Measurements from ENCODE around the gene OLFM3.

Gene OLFM3

DNA sequence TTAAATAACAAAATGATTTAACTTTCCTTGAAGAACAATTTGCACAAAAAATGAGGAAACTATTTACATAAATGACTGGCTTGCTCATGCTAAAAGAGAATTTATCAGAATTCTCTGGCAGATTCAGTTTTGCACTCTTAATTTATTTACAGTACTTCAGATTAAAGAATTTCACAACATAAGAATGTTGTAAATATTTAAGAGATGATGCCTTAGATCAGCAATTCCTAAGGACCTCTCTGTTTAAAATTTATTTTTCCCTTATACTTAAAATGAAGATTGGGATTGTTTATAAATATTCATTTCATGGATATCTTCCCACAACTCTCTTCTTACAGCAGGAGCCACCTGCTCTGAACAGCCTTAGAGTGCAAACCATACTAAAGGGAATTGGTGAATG, 120.8 kb downstream of the OLFM3 start:
- no peak for DNase-seq (ENCODE audit: low read depth)
- no peak overlapping the region for H3K4me3 ChIP-seq (ENCODE audit: low read length)
- TF ChIP-seq, protein P1, sequence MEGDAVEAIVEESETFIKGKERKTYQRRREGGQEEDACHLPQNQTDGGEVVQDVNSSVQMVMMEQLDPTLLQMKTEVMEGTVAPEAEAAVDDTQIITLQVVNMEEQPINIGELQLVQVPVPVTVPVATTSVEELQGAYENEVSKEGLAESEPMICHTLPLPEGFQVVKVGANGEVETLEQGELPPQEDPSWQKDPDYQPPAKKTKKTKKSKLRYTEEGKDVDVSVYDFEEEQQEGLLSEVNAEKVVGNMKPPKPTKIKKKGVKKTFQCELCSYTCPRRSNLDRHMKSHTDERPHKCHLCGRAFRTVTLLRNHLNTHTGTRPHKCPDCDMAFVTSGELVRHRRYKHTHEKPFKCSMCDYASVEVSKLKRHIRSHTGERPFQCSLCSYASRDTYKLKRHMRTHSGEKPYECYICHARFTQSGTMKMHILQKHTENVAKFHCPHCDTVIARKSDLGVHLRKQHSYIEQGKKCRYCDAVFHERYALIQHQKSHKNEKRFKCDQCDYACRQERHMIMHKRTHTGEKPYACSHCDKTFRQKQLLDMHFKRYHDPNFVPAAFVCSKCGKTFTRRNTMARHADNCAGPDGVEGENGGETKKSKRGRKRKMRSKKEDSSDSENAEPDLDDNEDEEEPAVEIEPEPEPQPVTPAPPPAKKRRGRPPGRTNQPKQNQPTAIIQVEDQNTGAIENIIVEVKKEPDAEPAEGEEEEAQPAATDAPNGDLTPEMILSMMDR (IDR thresholded peaks at IDR 0.05; ENCODE audit: insufficient read depth, low read depth, low read length, missing control alignments): no peak

DNA sequence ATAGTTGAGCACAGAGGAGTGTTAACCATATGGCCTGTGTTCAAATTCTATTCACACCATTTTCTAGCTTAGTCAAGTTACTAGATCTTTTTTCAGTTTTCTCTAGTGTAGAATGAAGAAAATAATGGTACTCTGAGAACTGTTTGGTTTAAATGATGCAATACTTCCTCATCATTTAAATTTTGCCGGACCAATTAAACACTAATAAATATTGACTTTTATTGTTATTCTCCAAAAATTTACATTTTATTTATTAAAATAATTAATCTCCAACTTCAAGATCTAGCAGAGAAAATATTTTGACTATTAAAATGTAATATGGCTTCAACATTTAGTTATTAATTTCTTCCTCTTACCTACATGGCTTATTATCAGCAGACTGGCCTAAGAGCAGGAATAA, 123.1 kb downstream of the OLFM3 start:
- TF ChIP-seq, protein P1 (IDR thresholded peaks at IDR 0.05; ENCODE audit: insufficient read depth, low read depth, low read length, missing control alignments): no peak
- no peak overlapping the region for H3K4me3 ChIP-seq (ENCODE audit: low read length)
- no peak for DNase-seq (ENCODE audit: low read depth)

DNA sequence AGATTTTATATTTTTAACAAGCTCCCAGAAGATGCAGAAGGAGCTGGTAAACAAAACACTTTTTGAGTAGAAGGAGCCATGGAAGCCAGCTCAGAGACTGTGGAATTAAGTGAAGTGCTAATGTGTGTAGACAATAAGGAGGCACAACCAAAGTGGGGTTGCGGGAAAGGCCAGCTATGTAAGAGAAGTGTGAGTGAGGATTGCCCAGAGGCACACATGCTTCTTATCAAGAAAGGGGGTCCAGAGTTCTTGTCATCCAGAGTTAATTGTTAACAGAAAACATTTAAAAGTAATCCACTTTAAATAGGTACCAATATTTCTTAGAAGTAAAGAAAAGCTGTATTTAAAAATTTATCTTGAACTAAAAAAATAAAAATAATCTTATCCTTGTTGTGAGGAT, 136.8 kb downstream of the OLFM3 start:
- no peak for DNase-seq (ENCODE audit: low read depth)
- TF ChIP-seq, protein P1 (IDR thresholded peaks at IDR 0.05; ENCODE audit: insufficient read depth, low read depth, low read length, missing control alignments): no peak
- no peak overlapping the region for H3K4me3 ChIP-seq (ENCODE audit: low read length)

DNA sequence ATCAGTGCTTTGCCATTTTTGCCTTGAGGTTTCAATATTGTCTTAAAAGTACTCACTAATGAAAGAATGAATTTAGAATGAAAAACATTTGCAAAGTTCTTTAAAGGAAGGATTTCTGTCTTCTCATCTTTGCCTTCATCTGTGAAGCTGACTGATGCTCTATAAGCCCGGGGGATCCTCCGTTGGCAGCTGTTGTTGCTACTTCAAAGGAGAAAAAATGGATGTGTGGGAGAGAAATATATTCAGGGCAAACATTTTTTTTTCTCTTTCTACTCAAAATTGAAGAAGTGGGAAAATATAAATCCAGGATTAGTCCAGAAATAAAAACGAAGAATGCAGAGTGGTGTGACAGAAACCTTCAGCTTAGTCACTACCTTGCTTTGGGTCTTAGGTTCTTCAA, 142.5 kb downstream of the OLFM3 start:
- TF ChIP-seq, protein P1 (IDR thresholded peaks at IDR 0.05; ENCODE audit: insufficient read depth, low read depth, low read length, missing control alignments): no peak
- DNase-seq (ENCODE audit: low read depth): no peak
- H3K4me3 ChIP-seq (ENCODE audit: low read length): no peak overlapping the region

DNA sequence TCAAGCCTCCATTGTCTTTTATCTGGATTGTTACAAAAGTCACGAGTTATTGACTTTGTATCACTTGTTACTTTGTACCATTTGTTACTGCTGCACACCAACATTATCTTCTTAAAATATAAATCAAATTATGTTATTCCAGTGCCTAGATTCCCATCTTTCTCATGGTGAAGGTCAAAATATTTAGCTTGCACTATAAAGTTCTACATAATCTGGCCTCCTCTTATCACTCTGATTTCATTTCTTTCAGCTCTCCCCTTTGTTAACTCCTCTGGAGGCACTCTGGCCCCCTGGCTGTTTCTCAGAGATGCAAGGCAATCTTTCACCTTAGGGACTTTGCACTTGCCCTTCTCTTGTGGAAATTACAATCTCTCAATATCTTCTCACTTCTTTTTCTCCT, 143.8 kb downstream of the OLFM3 start:
- TF ChIP-seq, protein P1 (IDR thresholded peaks at IDR 0.05; ENCODE audit: insufficient read depth, low read depth, low read length, missing control alignments): no peak
- H3K4me3 ChIP-seq (ENCODE audit: low read length): no peak overlapping the region
- DNase-seq (ENCODE audit: low read depth): no peak

DNA sequence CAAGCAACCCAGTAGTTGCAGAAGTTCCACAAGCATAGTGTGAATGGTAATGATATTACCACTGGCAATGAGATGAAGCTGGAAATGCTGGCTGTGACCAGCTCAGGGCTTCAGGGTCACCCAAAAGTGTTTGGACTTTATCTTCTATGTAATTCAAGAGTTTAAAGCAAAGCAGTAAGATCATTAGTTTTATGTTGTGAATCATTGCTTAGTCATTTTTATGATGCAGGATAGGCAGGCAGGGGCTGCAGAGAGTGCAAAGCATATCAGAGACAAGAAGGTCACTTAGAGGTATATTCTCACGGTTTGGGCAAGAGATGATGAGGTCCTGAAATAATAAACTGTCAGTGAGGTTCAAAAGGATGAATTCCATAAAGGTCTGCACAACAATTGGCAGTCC, 147.4 kb downstream of the OLFM3 start:
- H3K4me3 ChIP-seq (ENCODE audit: low read length): no peak overlapping the region
- TF ChIP-seq, protein P1 (IDR thresholded peaks at IDR 0.05; ENCODE audit: insufficient read depth, low read depth, low read length, missing control alignments): no peak
- no peak for DNase-seq (ENCODE audit: low read depth)

DNA sequence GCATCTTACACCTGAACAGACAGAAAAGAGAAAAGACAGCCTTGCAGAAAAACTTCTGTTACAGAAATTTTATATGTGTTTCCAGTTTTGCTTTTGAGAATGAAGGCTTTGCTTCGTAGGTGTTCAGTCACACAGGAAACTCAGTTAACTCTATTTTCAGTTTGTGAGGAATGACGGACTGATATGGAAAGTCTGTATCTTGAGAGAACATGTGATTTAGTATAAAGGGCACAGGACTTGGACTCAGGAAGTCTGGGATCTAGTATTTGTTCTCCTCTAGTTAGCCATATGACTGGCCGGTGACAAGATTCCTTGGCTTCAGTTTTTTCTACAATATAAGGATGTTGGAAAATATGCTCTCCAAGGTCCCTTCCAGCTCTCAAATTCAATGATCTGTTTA, 149.1 kb downstream of the OLFM3 start:
- H3K4me3 ChIP-seq (ENCODE audit: low read length): no peak overlapping the region
- TF ChIP-seq, protein P1 (IDR thresholded peaks at IDR 0.05; ENCODE audit: insufficient read depth, low read depth, low read length, missing control alignments): no peak
- no peak for DNase-seq (ENCODE audit: low read depth)

Measured in epithelial cell of esophagus (primary cell).